K562 (cell line): ENCODE measurements around the gene GPX5. TPM values are rescaled to one million over a fixed set of nuclear protein-coding genes. Genes with fewer than 3 reads are reported as not detected.
A peak's percentile ranks its signal among the peaks of the same experiment; 100 is the strongest.

Experiments
- ARID1B ChIP-seq: fragments of 450-650 bp; IDR thresholded peaks from 2 replicates; pipeline ENCODE4 v1.6.1; 2016; ENCODE audit warnings: antibody characterized with exemption, mild to moderate bottlenecking, inconsistent platforms
- ASH1L ChIP-seq: fragments of 450-650 bp; IDR thresholded peaks from 2 replicates; pipeline ENCODE4 v1.6.1; 2018; ENCODE audit warnings: borderline replicate concordance, mild to moderate bottlenecking, low read depth; ENCODE audit not compliant: partially characterized antibody
- ATF7 ChIP-seq: fragments of 450-650 bp; IDR thresholded peaks from 2 replicates; pipeline ENCODE4 v1.7.1; 2014; ENCODE audit warnings: mild to moderate bottlenecking, moderate library complexity
- BHLHE40 ChIP-seq: IDR thresholded peaks from 2 replicates; pipeline ENCODE4 v1.6.1; 2011; ENCODE audit warnings: low read length, improper control_type of control experiment
- CBX2 ChIP-seq: fragments of 200-600 bp; sonication (generic); IDR thresholded peaks from one replicate; pipeline ENCODE4 v1.6.1; 2012; ENCODE audit warnings: mild to moderate bottlenecking, low read length, inconsistent platforms; ENCODE audit not compliant: insufficient read depth, poor library complexity, severe bottlenecking
- CC2D1A ChIP-seq: fragments of 450-650 bp; IDR thresholded peaks from 2 replicates; pipeline ENCODE4 v1.6.1; 2017; ENCODE audit warnings: mild to moderate bottlenecking
- EHMT2 ChIP-seq: fragments of 450-650 bp; IDR thresholded peaks from 2 replicates; pipeline ENCODE4 v1.6.1; 2018; ENCODE audit warnings: antibody characterized with exemption
- FIP1L1 ChIP-seq: fragments of 200-400 bp; formaldehyde crosslinking; IDR thresholded peaks from 2 replicates; pipeline ENCODE4 v1.6.1; 2018; ENCODE audit warnings: mild to moderate bottlenecking, low read depth, low read length; ENCODE audit not compliant: poor library complexity, severe bottlenecking
- GTF2A2 ChIP-seq: IDR thresholded peaks from 2 replicates; pipeline ENCODE4 v1.6.1; 2016; ENCODE audit warnings: mild to moderate bottlenecking, missing genetic modification characterization, missing compliant biosample characterization
- ILK ChIP-seq: fragments of 450-650 bp; IDR thresholded peaks from 2 replicates; pipeline ENCODE4 v1.6.1; 2016; ENCODE audit warnings: missing genetic modification characterization, low read depth, mild to moderate bottlenecking, missing compliant biosample characterization, moderate library complexity, borderline replicate concordance
- KDM1A ChIP-seq, 2 experiments: fragments of 450-650 bp; IDR thresholded peaks; 2 replicates each; pipeline ENCODE4 v1.6.1; 2016; ENCODE audit warnings: mild to moderate bottlenecking in 2 of 2
- MAZ ChIP-seq, 2 experiments: fragments of 450-650 bp in 1 of 2; sonication (generic) in 1 of 2; formaldehyde crosslinking; IDR thresholded peaks in 1 of 2; conservative IDR thresholded peaks in 1 of 2; 2 replicates each; pipeline versions ENCODE4 v1.4.0 to v1.5.0; 2020; ENCODE audit warnings: mild to moderate bottlenecking in 1 of 2, missing genetic modification reagents in 1 of 2
- MCM2 ChIP-seq: fragments of 450-650 bp; IDR thresholded peaks from 2 replicates; pipeline ENCODE4 v1.6.1; 2017; ENCODE audit warnings: low read depth, mild to moderate bottlenecking
- MEF2D ChIP-seq: conservative IDR thresholded peaks from 2 replicates; pipeline ENCODE4 v1.6.1; 2016; ENCODE audit warnings: low read depth, missing genetic modification characterization, missing compliant biosample characterization
- MTA3 ChIP-seq: fragments of 450-650 bp; formaldehyde crosslinking; IDR thresholded peaks from 2 replicates; pipeline ENCODE4 v1.6.1; 2017; ENCODE audit warnings: mild to moderate bottlenecking, borderline replicate concordance
- NFIX ChIP-seq: fragments of 250-450 bp; sonication (Bioruptor Pico); IDR thresholded peaks from 2 replicates; pipeline ENCODE4 v1.4.0; 2020; ENCODE audit warnings: low read depth, mild to moderate bottlenecking, moderate library complexity
- PML ChIP-seq: IDR thresholded peaks from 2 replicates; pipeline ENCODE4 v1.6.1; 2012; ENCODE audit warnings: low read length, inconsistent platforms
- POLR2B ChIP-seq: fragments of 450-650 bp; IDR thresholded peaks from 2 replicates; pipeline ENCODE4 v1.6.1; 2018; ENCODE audit warnings: low read depth; ENCODE audit not compliant: partially characterized antibody
- PTRF ChIP-seq: fragments of 450-650 bp; IDR thresholded peaks from 2 replicates; pipeline ENCODE4 v1.6.1; 2016; ENCODE audit warnings: mild to moderate bottlenecking, missing genetic modification characterization, missing compliant biosample characterization
- RBBP5 ChIP-seq: fragments of 200-600 bp; sonication (generic); IDR thresholded peaks from 2 replicates; pipeline ENCODE4 v1.6.1; 2012; ENCODE audit warnings: borderline replicate concordance, mild to moderate bottlenecking, low read length, control low read depth, inconsistent platforms; ENCODE audit not compliant: insufficient read depth, poor library complexity, severe bottlenecking
- SMARCC2 ChIP-seq: fragments of 450-650 bp; IDR thresholded peaks from 2 replicates; pipeline ENCODE4 v1.6.1; 2017; ENCODE audit warnings: antibody characterized with exemption, moderate library complexity, mild to moderate bottlenecking, low read depth
- TARDBP ChIP-seq: fragments of 450-650 bp; IDR thresholded peaks from 2 replicates; pipeline ENCODE4 v1.6.1; 2016
- ZNF239 ChIP-seq: fragments of 250-450 bp; sonication (Bioruptor Pico); IDR thresholded peaks from 2 replicates; pipeline ENCODE4 v1.4.0; 2020; ENCODE audit warnings: mild to moderate bottlenecking
- ZNF696 ChIP-seq: fragments of 250-450 bp; sonication (Bioruptor Pico); conservative IDR thresholded peaks from 2 replicates; pipeline ENCODE4 v1.4.0; 2020; ENCODE audit warnings: mild to moderate bottlenecking, moderate library complexity
- ZSCAN29 ChIP-seq: fragments of 450-650 bp; IDR thresholded peaks from 2 replicates; pipeline ENCODE4 v1.6.1; 2017
- polyA plus RNA-seq, 8 experiments: library from polyadenylated mRNA; depleted of rRNA in 4 of 8; stranded (reverse) in 5 of 8; unstranded in 3 of 8; fragments of >200 nt; fragmentation: Nextera tagmentation in 2 of 8; fragmentation: Illumina TruSeq in 1 of 8; extraction: Ambion mirVana in 2 of 8; extraction: Trizol in 1 of 8; gene quantifications; 2 replicates each; pipeline versions ENCODE4 v1.2.1 to v1.2.3, GENCODE V29; 2011 to 2014; ENCODE audit warnings: inconsistent platforms in 1 of 8, missing spikeins in 1 of 8
- total RNA-seq, 7 experiments: library from RNA; depleted of rRNA in 6 of 7; stranded (reverse); fragments of >200 nt in 6 of 7; fragmentation: Illumina TruSeq in 2 of 7; extraction: Trizol in 2 of 7; gene quantifications; 2 replicates each; pipeline versions ENCODE4 v1.2.1 to v1.2.3, GENCODE V29; 2011 to 2021; ENCODE audit warnings: low replicate concordance in 1 of 7
- TF ChIP-seq, protein P1 (sequence below): fragments of 250-450 bp; sonication (Bioruptor Pico); IDR thresholded peaks from 2 replicates; pipeline ENCODE4 v1.8.0; 2021; ENCODE audit warnings: borderline replicate concordance, mild to moderate bottlenecking, moderate library complexity; ENCODE audit not compliant: poor library complexity, severe bottlenecking
- TF ChIP-seq, protein P2 (sequence below): sonication (generic); IDR thresholded peaks from 2 replicates; pipeline ENCODE4 v1.6.1; 2016
- TF ChIP-seq, protein P3 (sequence below): sonication (generic); formaldehyde crosslinking; IDR thresholded peaks from 2 replicates; pipeline ENCODE4 v1.8.0; 2022; ENCODE audit warnings: missing genetic modification reagents, mild to moderate bottlenecking, moderate library complexity, borderline replicate concordance

GPX5 gene
- total and polyA plus RNA-seq, 9 of the 15 experiments (the other 6 are each of a cell fraction or from before 2014, with no cell fraction given), result 0.07 to 0.18 (median 0.15) TPM; not detected in 6

DNA sequence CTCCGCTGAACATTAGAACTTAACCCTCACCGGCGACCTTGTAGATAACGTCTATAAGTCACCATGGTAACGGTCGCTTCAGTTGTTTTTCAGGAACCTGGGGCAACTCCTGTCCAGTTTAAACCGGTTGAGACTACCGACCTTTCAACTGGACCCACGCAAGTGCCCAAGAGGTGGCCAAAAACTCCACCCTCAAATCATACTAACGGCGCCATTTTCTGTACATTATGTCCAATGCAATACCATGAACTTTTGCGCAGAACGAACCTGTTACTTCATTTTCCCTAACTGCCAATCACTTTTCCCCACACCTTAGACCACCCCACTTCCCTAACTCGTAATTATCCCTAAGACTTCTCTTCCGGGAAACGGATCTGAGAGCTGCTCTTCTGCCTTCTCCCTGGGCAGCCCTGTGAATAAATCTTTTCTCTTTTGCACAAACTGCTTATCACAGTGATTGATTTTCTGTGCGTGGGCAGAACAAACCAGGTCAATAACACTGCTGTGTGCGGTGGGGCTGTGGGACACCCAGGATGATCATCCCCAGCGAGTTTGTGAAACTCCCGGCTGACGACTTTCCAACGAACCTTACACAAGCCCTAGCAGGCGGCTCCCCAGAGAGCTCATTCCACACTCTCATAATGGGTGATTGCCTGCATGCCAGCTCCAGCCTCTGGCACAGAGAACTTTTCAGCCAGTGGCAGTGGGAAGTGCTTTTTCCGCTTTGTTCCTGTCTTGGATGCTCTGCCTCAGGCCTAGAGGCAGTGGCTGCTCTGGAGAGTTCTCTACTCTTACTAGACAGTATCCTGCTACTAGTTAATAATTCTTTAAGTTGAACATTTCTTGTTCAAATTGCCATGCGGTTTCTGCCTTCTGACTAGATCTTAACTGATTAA is 28.6 kb downstream of the GPX5 start (continued):
- 0 out of 2 replicates have a peak, but pooled peaks have one; percentile 43 for TF ChIP-seq PML
- TF ChIP-seq BHLHE40, result no peak
- TF ChIP-seq MEF2D (tag), result peak; percentile 93
- TF ChIP-seq CC2D1A, result no peak; the same call in 1 of the 2 replicates
- TF ChIP-seq ARID1B, result peak; percentile 30
- TF ChIP-seq, protein P1, sequence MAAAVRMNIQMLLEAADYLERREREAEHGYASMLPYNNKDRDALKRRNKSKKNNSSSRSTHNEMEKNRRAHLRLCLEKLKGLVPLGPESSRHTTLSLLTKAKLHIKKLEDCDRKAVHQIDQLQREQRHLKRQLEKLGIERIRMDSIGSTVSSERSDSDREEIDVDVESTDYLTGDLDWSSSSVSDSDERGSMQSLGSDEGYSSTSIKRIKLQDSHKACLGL (CRISPR knock-in tag), result no peak
- peak; percentile 48 for TF ChIP-seq RBBP5
- TF ChIP-seq MCM2, result no peak
- peak; percentile 70 to 82 for TF ChIP-seq KDM1A (IDR thresholded peaks at IDR 0.05)
- TF ChIP-seq ATF7, result peak; percentile 72
- TF ChIP-seq, protein P2, sequence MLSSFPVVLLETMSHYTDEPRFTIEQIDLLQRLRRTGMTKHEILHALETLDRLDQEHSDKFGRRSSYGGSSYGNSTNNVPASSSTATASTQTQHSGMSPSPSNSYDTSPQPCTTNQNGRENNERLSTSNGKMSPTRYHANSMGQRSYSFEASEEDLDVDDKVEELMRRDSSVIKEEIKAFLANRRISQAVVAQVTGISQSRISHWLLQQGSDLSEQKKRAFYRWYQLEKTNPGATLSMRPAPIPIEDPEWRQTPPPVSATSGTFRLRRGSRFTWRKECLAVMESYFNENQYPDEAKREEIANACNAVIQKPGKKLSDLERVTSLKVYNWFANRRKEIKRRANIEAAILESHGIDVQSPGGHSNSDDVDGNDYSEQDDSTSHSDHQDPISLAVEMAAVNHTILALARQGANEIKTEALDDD, result peak; percentile 60; the same call in 1 of the 2 replicates
- no peak for TF ChIP-seq NFIX (CRISPR knock-in tag)
- TF ChIP-seq GTF2A2 (tag), result peak; percentile 39
- TF ChIP-seq ILK (tag), result no peak
- peak; percentile 92 for TF ChIP-seq EHMT2
- no peak for TF ChIP-seq ASH1L
- peak; percentile 65; the same call in 1 of the 2 replicates for TF ChIP-seq ZNF239 (CRISPR knock-in tag)
- no peak for TF ChIP-seq FIP1L1
- TF ChIP-seq PTRF, result peak; percentile 84
- no peak for TF ChIP-seq ZNF696 (CRISPR knock-in tag)
- peak; percentile 4; the same call in 1 of the 2 replicates for TF ChIP-seq MTA3
- TF ChIP-seq CBX2, result no peak
- peak in 1 of 2 experiments; percentile 63; a peak in 2 of 4 replicates for TF ChIP-seq MAZ (CRISPR knock-in tag; conservative IDR thresholded peaks at IDR 0.05 in 1 of 2, IDR thresholded peaks at IDR 0.05 in 1 of 2)
- TF ChIP-seq SMARCC2, result no peak
- TF ChIP-seq POLR2B, result peak; percentile 41
- TF ChIP-seq TARDBP, result no peak
- no peak for TF ChIP-seq ZSCAN29
- TF ChIP-seq, protein P3, sequence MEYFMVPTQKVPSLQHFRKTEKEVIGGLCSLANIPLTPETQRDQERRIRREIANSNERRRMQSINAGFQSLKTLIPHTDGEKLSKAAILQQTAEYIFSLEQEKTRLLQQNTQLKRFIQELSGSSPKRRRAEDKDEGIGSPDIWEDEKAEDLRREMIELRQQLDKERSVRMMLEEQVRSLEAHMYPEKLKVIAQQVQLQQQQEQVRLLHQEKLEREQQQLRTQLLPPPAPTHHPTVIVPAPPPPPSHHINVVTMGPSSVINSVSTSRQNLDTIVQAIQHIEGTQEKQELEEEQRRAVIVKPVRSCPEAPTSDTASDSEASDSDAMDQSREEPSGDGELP (CRISPR knock-in tag), result no peak
